ENCODE measurements around the gene FUT8.

FUT8 gene

DNA sequence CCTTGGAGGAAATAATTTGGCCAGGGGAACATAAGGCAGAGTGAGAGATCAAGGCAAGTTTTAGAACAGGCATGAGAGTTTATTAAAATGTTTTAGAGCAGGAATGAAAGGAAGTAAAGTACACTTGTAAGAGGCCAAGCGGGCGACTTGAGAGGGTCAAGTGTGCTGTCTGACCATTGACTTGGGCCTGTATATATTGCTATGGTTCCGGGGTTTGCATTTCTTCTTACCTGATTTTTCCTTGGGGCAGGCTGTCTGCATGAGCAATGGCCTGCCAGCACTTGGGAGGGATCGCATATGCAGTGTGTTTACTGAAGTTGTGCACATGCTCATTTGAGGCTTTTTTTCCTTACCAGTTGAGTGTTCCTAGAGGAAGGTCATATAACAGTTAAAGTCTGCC lies 214.8 kb downstream of the FUT8 start:
- TF ChIP-seq, protein P1, sequence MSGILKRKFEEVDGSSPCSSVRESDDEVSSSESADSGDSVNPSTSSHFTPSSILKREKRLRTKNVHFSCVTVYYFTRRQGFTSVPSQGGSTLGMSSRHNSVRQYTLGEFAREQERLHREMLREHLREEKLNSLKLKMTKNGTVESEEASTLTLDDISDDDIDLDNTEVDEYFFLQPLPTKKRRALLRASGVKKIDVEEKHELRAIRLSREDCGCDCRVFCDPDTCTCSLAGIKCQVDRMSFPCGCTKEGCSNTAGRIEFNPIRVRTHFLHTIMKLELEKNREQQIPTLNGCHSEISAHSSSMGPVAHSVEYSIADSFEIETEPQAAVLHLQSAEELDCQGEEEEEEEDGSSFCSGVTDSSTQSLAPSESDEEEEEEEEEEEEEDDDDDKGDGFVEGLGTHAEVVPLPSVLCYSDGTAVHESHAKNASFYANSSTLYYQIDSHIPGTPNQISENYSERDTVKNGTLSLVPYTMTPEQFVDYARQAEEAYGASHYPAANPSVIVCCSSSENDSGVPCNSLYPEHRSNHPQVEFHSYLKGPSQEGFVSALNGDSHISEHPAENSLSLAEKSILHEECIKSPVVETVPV (CRISPR knock-in tag; IDR thresholded peaks at IDR 0.05): no peak
- TF ChIP-seq GLIS3 (CRISPR knock-in tag; IDR thresholded peaks at IDR 0.05) (no peak), BACH2 (CRISPR knock-in tag; IDR thresholded peaks at IDR 0.05; ENCODE audit: borderline replicate concordance) (no peak), ZNF565 (CRISPR knock-in tag; conservative IDR thresholded peaks at IDR 0.05; ENCODE audit: low read depth) (no peak), ARNTL (CRISPR knock-in tag; IDR thresholded peaks at IDR 0.05; ENCODE audit: borderline replicate concordance, low read depth) (no peak)
- no peak for ATAC-seq

DNA sequence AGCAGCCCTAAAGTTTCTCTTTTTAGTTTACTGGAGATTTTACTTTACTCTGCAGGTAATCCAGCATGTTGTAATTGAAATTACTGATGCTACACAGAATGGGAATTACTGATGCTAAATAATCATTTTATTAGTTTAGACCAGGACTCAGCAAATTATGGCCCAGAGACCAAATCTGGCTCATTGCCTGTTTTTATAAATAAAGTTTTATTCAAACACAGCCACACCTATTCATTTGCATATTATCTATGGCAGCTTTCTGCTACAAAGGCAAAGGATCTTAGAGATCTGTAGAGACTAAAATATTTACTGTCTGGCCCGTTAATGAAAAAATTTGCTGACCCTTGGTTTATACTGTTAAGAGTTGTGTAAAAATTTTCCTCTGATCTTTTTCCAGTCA lies 216.1 kb downstream of the FUT8 start:
- TF ChIP-seq ZNF70 (CRISPR knock-in tag; IDR thresholded peaks at IDR 0.05) (no peak), OSR1 (CRISPR knock-in tag; IDR thresholded peaks at IDR 0.05) (no peak), ESRRG (CRISPR knock-in tag; IDR thresholded peaks at IDR 0.05) (no peak), CREB5 (CRISPR knock-in tag; IDR thresholded peaks at IDR 0.05; ENCODE audit: low read depth) (no peak), ZC3H10 (CRISPR knock-in tag; IDR thresholded peaks at IDR 0.05) (no peak), TSHZ2 (CRISPR knock-in tag; IDR thresholded peaks at IDR 0.05) (no peak), PPARA (CRISPR knock-in tag; IDR thresholded peaks at IDR 0.05; ENCODE audit: borderline replicate concordance) (no peak), BACH2 (CRISPR knock-in tag; IDR thresholded peaks at IDR 0.05; ENCODE audit: borderline replicate concordance) (no peak), ISL1 (CRISPR knock-in tag; IDR thresholded peaks at IDR 0.05) (no peak), ZNF8 (CRISPR knock-in tag; IDR thresholded peaks at IDR 0.05) (no peak), SNAI2 (CRISPR knock-in tag; IDR thresholded peaks at IDR 0.05) (no peak), GLIS3 (CRISPR knock-in tag; IDR thresholded peaks at IDR 0.05) (no peak)
- TF ChIP-seq, protein P1 (CRISPR knock-in tag; IDR thresholded peaks at IDR 0.05): no peak
- TF ChIP-seq, protein P2, sequence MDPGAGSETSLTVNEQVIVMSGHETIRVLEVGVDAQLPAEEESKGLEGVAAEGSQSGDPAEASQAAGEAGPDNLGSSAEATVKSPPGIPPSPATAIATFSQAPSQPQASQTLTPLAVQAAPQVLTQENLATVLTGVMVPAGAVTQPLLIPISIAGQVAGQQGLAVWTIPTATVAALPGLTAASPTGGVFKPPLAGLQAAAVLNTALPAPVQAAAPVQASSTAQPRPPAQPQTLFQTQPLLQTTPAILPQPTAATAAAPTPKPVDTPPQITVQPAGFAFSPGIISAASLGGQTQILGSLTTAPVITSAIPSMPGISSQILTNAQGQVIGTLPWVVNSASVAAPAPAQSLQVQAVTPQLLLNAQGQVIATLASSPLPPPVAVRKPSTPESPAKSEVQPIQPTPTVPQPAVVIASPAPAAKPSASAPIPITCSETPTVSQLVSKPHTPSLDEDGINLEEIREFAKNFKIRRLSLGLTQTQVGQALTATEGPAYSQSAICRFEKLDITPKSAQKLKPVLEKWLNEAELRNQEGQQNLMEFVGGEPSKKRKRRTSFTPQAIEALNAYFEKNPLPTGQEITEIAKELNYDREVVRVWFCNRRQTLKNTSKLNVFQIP (CRISPR knock-in tag; IDR thresholded peaks at IDR 0.05; ENCODE audit: borderline replicate concordance, low read depth): no peak
- TF ChIP-seq, protein P3, sequence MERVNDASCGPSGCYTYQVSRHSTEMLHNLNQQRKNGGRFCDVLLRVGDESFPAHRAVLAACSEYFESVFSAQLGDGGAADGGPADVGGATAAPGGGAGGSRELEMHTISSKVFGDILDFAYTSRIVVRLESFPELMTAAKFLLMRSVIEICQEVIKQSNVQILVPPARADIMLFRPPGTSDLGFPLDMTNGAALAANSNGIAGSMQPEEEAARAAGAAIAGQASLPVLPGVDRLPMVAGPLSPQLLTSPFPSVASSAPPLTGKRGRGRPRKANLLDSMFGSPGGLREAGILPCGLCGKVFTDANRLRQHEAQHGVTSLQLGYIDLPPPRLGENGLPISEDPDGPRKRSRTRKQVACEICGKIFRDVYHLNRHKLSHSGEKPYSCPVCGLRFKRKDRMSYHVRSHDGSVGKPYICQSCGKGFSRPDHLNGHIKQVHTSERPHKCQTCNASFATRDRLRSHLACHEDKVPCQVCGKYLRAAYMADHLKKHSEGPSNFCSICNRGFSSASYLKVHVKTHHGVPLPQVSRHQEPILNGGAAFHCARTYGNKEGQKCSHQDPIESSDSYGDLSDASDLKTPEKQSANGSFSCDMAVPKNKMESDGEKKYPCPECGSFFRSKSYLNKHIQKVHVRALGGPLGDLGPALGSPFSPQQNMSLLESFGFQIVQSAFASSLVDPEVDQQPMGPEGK (CRISPR knock-in tag; IDR thresholded peaks at IDR 0.05; ENCODE audit: borderline replicate concordance): no peak
- no peak for ATAC-seq

GRCh38 chr14:65631040-65631439 lies 218.5 kb downstream of the FUT8 start:
- no peak for ATAC-seq
- TF ChIP-seq ZFP3 (CRISPR knock-in tag; IDR thresholded peaks at IDR 0.05) (no peak), ZC3H10 (CRISPR knock-in tag; IDR thresholded peaks at IDR 0.05) (no peak), ZNF8 (CRISPR knock-in tag; IDR thresholded peaks at IDR 0.05) (no peak), CREB5 (CRISPR knock-in tag; IDR thresholded peaks at IDR 0.05; ENCODE audit: low read depth) (no peak), ZFP30 (CRISPR knock-in tag; IDR thresholded peaks at IDR 0.05) (no peak), ZNF565 (CRISPR knock-in tag; conservative IDR thresholded peaks at IDR 0.05; ENCODE audit: low read depth) (no peak), ZNF70 (CRISPR knock-in tag; IDR thresholded peaks at IDR 0.05) (no peak), SNAI2 (CRISPR knock-in tag; IDR thresholded peaks at IDR 0.05) (no peak), ISL1 (CRISPR knock-in tag; IDR thresholded peaks at IDR 0.05) (no peak), TSHZ2 (CRISPR knock-in tag; IDR thresholded peaks at IDR 0.05) (no peak), PPARA (CRISPR knock-in tag; IDR thresholded peaks at IDR 0.05; ENCODE audit: borderline replicate concordance) (no peak), ARNTL (CRISPR knock-in tag; IDR thresholded peaks at IDR 0.05; ENCODE audit: borderline replicate concordance, low read depth) (no peak), OSR1 (CRISPR knock-in tag; IDR thresholded peaks at IDR 0.05) (no peak)
- TF ChIP-seq, protein P1 (CRISPR knock-in tag; IDR thresholded peaks at IDR 0.05): no peak
